ENCODE data around the gene C1GALT1.

DNA sequence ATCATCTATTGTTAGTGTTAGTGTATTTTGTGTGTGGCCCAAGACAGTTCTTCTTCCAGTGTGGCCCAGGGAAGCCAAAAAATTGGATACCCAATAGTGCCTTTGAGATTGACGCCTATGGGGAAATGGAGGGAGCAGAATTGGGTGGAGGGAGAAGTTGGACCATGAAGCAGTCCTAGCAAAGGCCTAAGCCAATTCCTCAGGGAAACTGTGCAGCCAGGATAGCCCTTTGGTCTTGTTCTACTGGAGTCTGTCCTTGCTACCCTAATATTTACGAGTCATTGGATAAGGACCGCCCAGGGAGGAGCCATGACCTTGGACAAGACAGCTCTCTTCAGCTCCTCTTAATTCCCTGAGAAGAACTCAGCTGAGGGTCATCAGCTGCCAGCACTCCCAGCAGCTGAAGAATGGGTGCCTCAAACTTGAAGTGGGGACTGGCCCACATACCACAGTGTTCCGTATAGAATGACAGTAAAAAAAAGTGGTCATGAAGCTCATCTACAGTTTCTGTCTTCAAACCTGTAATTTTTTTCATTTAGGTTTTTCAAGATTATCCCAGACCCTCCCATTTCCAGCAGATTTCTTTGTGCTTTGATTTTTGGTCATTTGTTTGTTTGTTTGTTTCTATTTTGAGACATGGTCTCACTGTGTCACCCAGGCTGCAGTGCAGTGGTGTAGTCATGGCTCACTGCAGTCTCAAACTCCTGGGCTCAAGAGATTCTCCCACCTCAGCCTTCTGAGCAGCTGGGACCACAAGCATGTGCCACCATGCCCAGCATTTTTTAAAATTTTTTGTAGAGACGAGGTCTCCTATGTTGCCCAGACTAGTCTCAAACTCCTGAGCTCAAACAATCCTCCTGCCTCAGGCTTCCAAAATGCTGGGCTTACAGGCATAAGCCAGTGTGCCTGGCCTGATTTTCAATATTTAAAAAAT, 81.2 kb downstream of the C1GALT1 start:
- TF ChIP-seq, protein P1, sequence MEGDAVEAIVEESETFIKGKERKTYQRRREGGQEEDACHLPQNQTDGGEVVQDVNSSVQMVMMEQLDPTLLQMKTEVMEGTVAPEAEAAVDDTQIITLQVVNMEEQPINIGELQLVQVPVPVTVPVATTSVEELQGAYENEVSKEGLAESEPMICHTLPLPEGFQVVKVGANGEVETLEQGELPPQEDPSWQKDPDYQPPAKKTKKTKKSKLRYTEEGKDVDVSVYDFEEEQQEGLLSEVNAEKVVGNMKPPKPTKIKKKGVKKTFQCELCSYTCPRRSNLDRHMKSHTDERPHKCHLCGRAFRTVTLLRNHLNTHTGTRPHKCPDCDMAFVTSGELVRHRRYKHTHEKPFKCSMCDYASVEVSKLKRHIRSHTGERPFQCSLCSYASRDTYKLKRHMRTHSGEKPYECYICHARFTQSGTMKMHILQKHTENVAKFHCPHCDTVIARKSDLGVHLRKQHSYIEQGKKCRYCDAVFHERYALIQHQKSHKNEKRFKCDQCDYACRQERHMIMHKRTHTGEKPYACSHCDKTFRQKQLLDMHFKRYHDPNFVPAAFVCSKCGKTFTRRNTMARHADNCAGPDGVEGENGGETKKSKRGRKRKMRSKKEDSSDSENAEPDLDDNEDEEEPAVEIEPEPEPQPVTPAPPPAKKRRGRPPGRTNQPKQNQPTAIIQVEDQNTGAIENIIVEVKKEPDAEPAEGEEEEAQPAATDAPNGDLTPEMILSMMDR (IDR thresholded peaks at IDR 0.05; ENCODE audit: poor library complexity), result no peak
- TF ChIP-seq EZH2 (IDR thresholded peaks at IDR 0.05; ENCODE audit: borderline replicate concordance), result no peak

All from hepatocyte (in vitro differentiated cells).